Breast epithelium (tissue), 4 donors: ENCODE data around the gene NECTIN4. TPM values are rescaled to one million over a fixed set of nuclear protein-coding genes. Genes with fewer than 3 reads are reported as not detected.

Source experiments
- DNase-seq, 2 donors: peaks; one replicate each; pipeline ENCODE4 v3.0.0-alpha.2; 2019; ENCODE audit warnings: low spot score in 2 of 2
- H3K27ac ChIP-seq, 2 donors: fragments of 200-600 bp; sonication (generic) in 1 of 2; one replicate each; pipeline ENCODE4 v1.5.1; 2016 to 2019; ENCODE audit warnings: mild to moderate bottlenecking in 1 of 2
- H3K27me3 ChIP-seq, 2 donors: fragments of 200-600 bp; sonication (generic) in 1 of 2; one replicate each; pipeline versions ENCODE4 v1.5.1 to v1.6.0; 2017 to 2019; ENCODE audit warnings: control low read depth in 1 of 2, mild to moderate bottlenecking in 1 of 2
- H3K36me3 ChIP-seq: fragments of 200-600 bp; one replicate; pipeline ENCODE4 v1.5.1; 2019
- H3K4me1 ChIP-seq, 2 donors: fragments of 200-600 bp; sonication (generic); one replicate each; pipeline ENCODE4 v1.5.1; 2016 to 2019; ENCODE audit warnings: control low read depth in 1 of 2
- H3K4me3 ChIP-seq, 3 donors: fragments of 200-600 bp; sonication (generic); 1 replicate in 2 of 3; 2 replicates in 1 of 3; pipeline ENCODE4 v1.5.1; 2016 to 2019; ENCODE audit warnings: mild to moderate bottlenecking in 3 of 3, moderate library complexity in 2 of 3
- H3K9me3 ChIP-seq, 2 donors: fragments of 200-600 bp; sonication (generic) in 1 of 2; one replicate each; pipeline ENCODE4 v1.5.1; 2016 to 2019; ENCODE audit warnings: control low read depth in 1 of 2
- POLR2A ChIP-seq: fragments of 450-650 bp; IDR thresholded peaks from one replicate; pipeline ENCODE4 v1.6.1; 2016; ENCODE audit warnings: antibody characterized with exemption, mild to moderate bottlenecking, moderate library complexity
- POLR2AphosphoS5 ChIP-seq, 3 donors: sonication (generic); formaldehyde crosslinking; IDR thresholded peaks; one replicate each; pipeline ENCODE4 v1.6.1; 2017; ENCODE audit warnings: antibody characterized with exemption in 3 of 3
- intact Hi-C: fragments of 100-400 bp; cut with DNase I; formaldehyde crosslinking; loops from one replicate; pipeline ENCODE4 v1.15.1; 2023; ENCODE audit warnings: low total_unique reads
- total RNA-seq, 3 donors: library from RNA; depleted of rRNA; stranded (reverse); fragments of >200 nt; gene quantifications; one replicate each; pipeline ENCODE4 v1.1.0, GENCODE V29; 2016
- TF ChIP-seq, protein P1 (sequence below), 3 donors: fragments of 450-650 bp; IDR thresholded peaks; one replicate each; pipeline ENCODE4 v1.5.1; 2016 to 2017; ENCODE audit warnings: antibody characterized with exemption in 3 of 3, mild to moderate bottlenecking in 3 of 3, moderate library complexity in 3 of 3

Gene NECTIN4
- total RNA-seq, 3 donors from 2014 or later: 28.5 to 56.3 TPM; not detected in 1

DNA sequence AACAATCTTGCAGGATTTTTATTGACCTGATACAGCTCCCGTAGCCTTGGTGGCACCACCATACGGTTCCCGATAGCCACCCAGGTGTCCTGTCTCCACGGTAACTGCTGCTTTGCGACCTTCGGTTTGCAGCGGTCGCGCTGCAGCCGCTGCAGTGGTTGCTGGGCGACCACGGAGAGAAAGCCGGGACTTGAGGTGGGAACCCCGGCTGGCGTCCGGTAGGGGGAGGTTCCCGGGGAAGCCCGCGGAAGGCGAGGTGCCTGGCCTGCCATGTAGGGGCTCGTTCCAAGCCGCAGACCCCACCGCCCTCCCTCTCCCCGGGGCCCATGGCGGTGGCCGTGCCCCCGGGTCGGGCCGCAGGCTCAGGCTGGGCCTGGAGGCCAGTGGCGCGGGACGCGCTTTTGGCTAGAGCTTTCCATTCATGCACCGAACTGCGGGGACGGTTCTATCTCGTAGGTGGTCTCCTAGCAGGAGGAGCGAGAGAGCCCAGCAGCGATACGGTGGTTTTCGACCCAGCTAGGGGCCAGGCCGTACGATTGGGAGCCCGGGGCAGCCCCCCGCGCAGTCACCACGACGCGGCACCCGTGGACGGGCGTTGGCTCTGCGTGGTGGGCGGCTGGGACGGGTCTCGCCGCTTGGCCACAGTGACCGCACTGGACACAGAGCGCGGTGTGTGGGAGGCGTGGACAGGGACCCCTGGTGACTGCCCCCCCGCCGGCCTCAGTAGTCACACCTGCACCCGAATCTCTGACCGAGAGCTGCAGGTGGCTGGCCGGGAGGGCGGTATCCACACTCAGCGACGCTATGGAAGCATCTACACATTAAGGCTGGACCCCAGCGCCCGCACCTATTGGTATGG is 9.1 kb upstream of the NECTIN4 start, which contains the start of gene KLHDC9:
KLHDC9 (plus strand) TSS at position 152 of the 859 bp plus-strand sequence; CDS start at position 327, 175 bp downstream.
- Histone ChIP-seq H3K27me3 (no peaks in the 10 kb centered on the region), H3K27ac (peak within 1 kb of the TSS; percentile 70 to 82), H3K4me3 (peak within 1 kb of the TSS; percentile 58 to 80 (median 71)), H3K9me3 (no peaks in the 10 kb centered on the region), H3K4me1 (peaks cover 0 to 3% of the 10 kb centered on the region in 2 donors), H3K36me3 (no peaks in the 10 kb centered on the region)
- intact Hi-C loops: no loop called here
- no peak for TF ChIP-seq POLR2AphosphoS5 (IDR thresholded peaks at IDR 0.05)
- TF ChIP-seq, protein P1, sequence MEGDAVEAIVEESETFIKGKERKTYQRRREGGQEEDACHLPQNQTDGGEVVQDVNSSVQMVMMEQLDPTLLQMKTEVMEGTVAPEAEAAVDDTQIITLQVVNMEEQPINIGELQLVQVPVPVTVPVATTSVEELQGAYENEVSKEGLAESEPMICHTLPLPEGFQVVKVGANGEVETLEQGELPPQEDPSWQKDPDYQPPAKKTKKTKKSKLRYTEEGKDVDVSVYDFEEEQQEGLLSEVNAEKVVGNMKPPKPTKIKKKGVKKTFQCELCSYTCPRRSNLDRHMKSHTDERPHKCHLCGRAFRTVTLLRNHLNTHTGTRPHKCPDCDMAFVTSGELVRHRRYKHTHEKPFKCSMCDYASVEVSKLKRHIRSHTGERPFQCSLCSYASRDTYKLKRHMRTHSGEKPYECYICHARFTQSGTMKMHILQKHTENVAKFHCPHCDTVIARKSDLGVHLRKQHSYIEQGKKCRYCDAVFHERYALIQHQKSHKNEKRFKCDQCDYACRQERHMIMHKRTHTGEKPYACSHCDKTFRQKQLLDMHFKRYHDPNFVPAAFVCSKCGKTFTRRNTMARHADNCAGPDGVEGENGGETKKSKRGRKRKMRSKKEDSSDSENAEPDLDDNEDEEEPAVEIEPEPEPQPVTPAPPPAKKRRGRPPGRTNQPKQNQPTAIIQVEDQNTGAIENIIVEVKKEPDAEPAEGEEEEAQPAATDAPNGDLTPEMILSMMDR (IDR thresholded peaks at IDR 0.05): no peak
- peak; percentile 80 to 82 for DNase-seq

DNA sequence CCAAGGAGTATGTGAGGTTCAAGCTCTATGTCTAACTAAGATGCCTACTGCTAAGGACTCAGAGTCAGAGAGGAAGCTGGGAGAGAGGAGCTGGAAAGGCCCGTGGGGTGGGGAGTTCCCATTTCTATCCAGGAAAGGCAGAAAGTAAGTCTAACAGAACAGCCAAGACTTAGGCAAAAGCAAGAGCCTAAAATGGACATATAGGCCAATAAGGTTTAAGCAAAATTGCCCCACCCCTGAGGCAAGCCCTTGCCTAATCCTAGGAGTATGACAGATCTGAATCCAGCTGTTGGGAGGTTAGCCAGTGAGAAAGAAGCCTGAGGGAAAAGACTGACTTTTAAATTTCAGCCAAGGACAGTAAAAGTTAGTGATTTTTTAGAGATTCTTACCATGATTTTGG is 7.2 kb upstream of the NECTIN4 start:
- H3K27me3 ChIP-seq: no peaks in the 10 kb centered on the region
- intact Hi-C loops: no loop called here
- H3K36me3 ChIP-seq: no peaks in the 10 kb centered on the region
- TF ChIP-seq POLR2A (no peak), POLR2AphosphoS5 (IDR thresholded peaks at IDR 0.05) (no peak)
- H3K4me3 ChIP-seq: no peak overlapping the region
- H3K4me1 ChIP-seq: peaks cover 0 to 3% of the 10 kb centered on the region in 2 donors
- peak; percentile 17 to 22 for DNase-seq
- peak overlapping the region; percentile 16 to 70 for H3K27ac ChIP-seq
- no peaks in the 10 kb centered on the region for H3K9me3 ChIP-seq

DNA sequence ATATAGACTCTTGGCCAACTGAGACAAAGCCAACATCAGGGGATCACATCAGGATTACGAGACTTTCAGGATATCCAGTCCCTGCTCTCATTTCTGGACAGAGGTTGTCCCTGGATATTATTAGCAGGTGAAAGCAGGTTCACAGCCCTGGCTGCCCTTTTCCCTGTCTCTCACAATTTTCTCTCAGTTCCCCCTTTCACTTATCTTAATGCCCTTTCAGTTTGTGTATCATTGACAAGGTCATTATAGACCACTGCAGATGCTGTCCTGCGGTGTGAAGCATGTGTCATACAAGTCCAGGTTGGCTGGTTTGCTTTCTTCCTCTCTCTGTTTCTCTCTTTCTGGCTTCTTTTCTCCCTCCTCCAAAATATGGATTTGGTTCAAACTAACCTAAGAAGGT is 6.7 kb upstream of the NECTIN4 start:
- TF ChIP-seq, protein P1 (IDR thresholded peaks at IDR 0.05): no peak
- TF ChIP-seq POLR2AphosphoS5 (IDR thresholded peaks at IDR 0.05) (no peak), POLR2A (no peak)
- H3K9me3 ChIP-seq: no peaks in the 10 kb centered on the region
- no peaks in the 10 kb centered on the region for H3K36me3 ChIP-seq
- intact Hi-C loops: no loop called here
- DNase-seq: peak in 1 of 2 donors; percentile 9
- H3K4me1 ChIP-seq: peaks cover 0 to 3% of the 10 kb centered on the region in 2 donors
- H3K27me3 ChIP-seq: no peaks in the 10 kb centered on the region
- no peak overlapping the region for H3K4me3 ChIP-seq
- peak overlapping the region in 1 of 2 donors; percentile 70 for H3K27ac ChIP-seq

DNA sequence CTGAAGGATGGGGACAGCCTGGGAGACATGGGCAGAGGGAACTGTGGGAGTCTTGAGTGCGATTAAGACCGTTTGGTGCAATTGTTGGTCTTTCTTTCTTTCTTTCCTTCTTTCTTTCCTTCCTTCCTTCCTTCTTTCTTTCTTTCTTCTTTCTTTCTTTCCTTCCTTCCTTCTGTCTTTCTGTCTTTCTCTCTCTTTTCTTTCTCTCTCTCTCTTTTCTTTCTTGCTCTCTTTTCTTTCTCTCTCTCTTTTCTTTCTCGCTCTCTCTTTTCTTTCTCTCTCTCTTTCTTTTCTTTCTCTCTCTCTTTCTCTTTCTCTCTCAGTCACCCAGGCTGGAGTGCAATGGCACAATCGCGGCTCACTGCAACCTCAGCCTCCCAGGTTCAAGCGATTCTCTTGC is 5.9 kb upstream of the NECTIN4 start:
- no peaks in the 10 kb centered on the region for H3K27me3 ChIP-seq
- TF ChIP-seq POLR2AphosphoS5 (IDR thresholded peaks at IDR 0.05) (no peak), POLR2A (no peak)
- TF ChIP-seq, protein P1 (IDR thresholded peaks at IDR 0.05): no peak
- peaks cover 0 to 3% of the 10 kb centered on the region in 2 donors for H3K4me1 ChIP-seq
- no peak overlapping the region for H3K27ac ChIP-seq
- H3K4me3 ChIP-seq: no peak overlapping the region
- H3K36me3 ChIP-seq: no peaks in the 10 kb centered on the region
- no peak for DNase-seq
- intact Hi-C loops: no loop called here
- no peaks in the 10 kb centered on the region for H3K9me3 ChIP-seq

DNA sequence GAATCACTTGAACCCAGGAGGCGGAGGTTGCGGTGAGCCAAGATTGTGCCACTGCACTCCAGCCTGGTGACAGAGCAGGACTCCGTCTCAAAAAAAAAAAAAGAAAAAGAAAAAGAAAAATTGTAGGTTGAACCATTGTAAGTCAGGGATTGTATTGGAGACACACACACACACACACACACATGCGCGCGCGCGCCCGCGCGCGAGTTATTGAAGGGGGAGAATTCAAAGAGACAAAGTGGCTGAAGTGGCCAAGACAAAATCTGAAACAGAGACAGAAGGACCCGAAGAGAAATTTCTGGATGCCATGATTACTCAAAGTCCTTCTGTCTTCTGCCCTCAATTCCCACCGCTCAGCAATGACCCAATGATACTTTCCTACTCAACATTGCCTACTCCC is 5.1 kb upstream of the NECTIN4 start:
- no peaks in the 10 kb centered on the region for H3K36me3 ChIP-seq
- H3K27ac ChIP-seq: no peak overlapping the region
- no peaks in the 10 kb centered on the region for H3K9me3 ChIP-seq
- H3K27me3 ChIP-seq: no peaks in the 10 kb centered on the region
- intact Hi-C loops: no loop called here
- DNase-seq: peak in 1 of 2 donors; percentile 16
- H3K4me3 ChIP-seq: no peak overlapping the region
- TF ChIP-seq, protein P1 (IDR thresholded peaks at IDR 0.05): no peak
- no peak for TF ChIP-seq POLR2AphosphoS5 (IDR thresholded peaks at IDR 0.05)
- TF ChIP-seq POLR2A: no peak
- H3K4me1 ChIP-seq: peaks cover 0 to 3% of the 10 kb centered on the region in 2 donors
